GM18520 (cell line): ENCODE results near the gene PCCA.
A peak's percentile ranks its signal among the peaks of the same experiment; 100 is the strongest.
"Not testable (repeated sequence)": the region's sequence is repeated elsewhere in the genome, so short reads cannot be mapped to it uniquely, and the experiment has no call there.

Source experiments
- ATAC-seq: cut with Tn5 transposase; IDR thresholded peaks from one replicate; pipeline ENCODE4 v1.9.1; 2021; ENCODE audit not compliant: unreplicated experiment

Gene PCCA

GRCh38 chr13:100561599-100562204 lies 472.8 kb downstream of the PCCA start:
- ATAC-seq, result no peak

- ATAC-seq, result no peak
Measured at GRCh38 chr13:100563779-100564178, 474.9 kb downstream of the PCCA start.

- ATAC-seq, result no peak
Measured at GRCh38 chr13:100564444-100565223, 475.7 kb downstream of the PCCA start.

DNA sequence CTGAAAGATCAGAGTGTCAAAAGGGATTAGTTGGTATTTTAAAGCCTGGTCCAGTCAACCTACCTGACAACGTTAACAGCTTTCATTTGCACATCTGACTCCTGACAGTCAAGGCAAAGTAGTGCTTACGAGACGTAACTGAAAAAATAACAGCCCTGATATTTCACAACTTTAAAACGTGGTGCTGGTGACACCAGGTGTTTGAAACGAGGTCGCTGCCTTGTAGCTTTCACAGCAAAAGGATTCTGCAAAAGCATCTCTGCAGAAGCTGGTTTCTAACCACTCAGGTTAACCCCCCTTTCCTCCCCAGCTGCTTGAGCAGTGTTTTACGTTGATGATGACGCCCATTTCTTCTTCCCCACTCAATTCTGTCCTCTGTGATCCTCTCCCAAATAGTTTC lies 476.4 kb downstream of the PCCA start:
- ATAC-seq, result no peak

- no peak for ATAC-seq
Measured at GRCh38 chr13:100566543-100566942, 477.6 kb downstream of the PCCA start.

DNA sequence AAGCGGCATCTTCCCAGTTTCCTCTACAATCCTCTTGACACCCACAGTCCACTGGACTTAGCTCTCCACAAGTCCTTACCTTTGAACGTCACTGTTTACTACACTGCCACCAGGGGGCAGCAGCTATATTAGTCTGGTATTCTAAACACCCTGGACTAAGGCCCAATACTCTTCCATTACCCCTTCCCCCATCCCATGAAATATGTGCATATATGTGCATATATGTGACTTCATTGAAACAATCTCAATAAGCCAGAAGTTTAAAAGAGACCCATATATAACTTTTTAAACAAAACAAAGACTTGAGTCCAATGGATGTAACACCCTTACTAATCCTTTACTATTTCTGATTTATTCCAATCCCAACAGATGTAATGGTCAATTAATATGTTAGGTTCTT lies 484.2 kb downstream of the PCCA start:
- peak; percentile 82 for ATAC-seq

GRCh38 chr13:100577239-100577638 lies 488.3 kb downstream of the PCCA start:
- ATAC-seq, result not testable (repeated sequence)
